ENCODE results near the gene MAP6. TPM values are rescaled to one million over a fixed set of nuclear protein-coding genes. Genes with fewer than 3 reads are reported as not detected.

MAP6 gene
- total and polyA plus RNA-seq, 9 of the 15 experiments (the other 6 are each of a cell fraction or from before 2014, with no cell fraction given), result not detected

DNA sequence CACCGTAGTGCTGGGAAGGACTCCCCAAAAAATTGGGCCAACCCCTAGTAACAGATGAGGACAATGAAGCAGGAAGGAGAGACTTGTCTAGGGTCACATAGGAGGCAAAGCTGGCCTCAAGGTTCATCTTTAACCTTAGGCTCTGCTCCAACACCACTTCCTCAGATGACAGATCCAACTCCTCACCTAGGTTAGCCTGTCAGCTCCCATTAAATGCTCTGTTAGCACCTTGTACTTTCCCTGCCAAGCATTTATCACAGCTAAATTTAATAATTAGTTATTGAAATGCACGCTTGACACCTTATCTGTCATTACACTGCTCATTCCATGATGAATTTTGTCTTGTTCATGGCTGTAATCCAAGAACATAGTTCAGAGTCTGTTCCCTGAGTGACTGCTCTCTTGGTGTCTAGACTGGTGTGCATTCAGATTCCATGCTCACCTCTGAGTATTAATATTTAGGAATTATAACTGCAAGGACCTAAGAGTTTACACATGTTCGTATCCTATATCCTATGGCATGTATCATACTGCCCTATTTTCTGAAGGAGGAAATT lies 18.6 kb downstream of the MAP6 start:
- no peak for ATAC-seq
- H4K20me1 ChIP-seq (replicated peaks; ENCODE audit: control insufficient read depth, insufficient read depth, low read length), result no peaks in the 10 kb centered on the region
- 0% methylated on average over 3 of the region's 3 CpGs for WGBS (ENCODE audit: insufficient coverage, low coverage, missing lambda C conversion rate)
- H3K4me3 ChIP-seq, result no peak overlapping the region
- intact Hi-C loops (cut with micrococcal nuclease) (no loop called here), in situ Hi-C loops (cut with MboI) (no loop called here)
- no peak overlapping the region for H2AFZ ChIP-seq (ENCODE audit: low read depth, low read length)
- H3K27ac ChIP-seq (ENCODE audit: extremely low read depth, low read depth, low read length), result no peak overlapping the region
- ChIA-PET POLR2A (interaction anchor here (0.7 to 1.1 kb wide), 6 partner anchors 9 to 89 kb away, joined by 3 to 4 read pairs (median 3); no protein-coding TSS in a partner anchor), CTCF (ENCODE audit: low intra/inter-chr PET ratio) (no interaction called here)
- H3K4me1 ChIP-seq (replicated peaks in 1 of 2; ENCODE audit: control insufficient read depth in 2 of 2, insufficient read depth in 2 of 2, low read length in 2 of 2), result no peaks in the 10 kb centered on the region
- no peak for DNase-seq (ENCODE audit: extremely low read depth in 1 of 4, low spot score in 3 of 4)
- peaks cover 13 to 18% of the 10 kb centered on the region in 2 experiments; a peak in 4 of 5 replicates for H3K27me3 ChIP-seq (ENCODE audit: control insufficient read depth in 2 of 2, insufficient read depth in 2 of 2, low read length in 2 of 2)
- no TSS peak for BruUV-seq (replicated peaks)
- H3K9me3 ChIP-seq (replicated peaks; ENCODE audit: control insufficient read depth, insufficient read depth, low read depth, low read length), result no peaks in the 10 kb centered on the region
- H3K79me2 ChIP-seq (ENCODE audit: control insufficient read depth, insufficient read depth, low read length), result no peaks in the 10 kb centered on the region
- H3K9me1 ChIP-seq (ENCODE audit: control insufficient read depth, insufficient read depth, low read length), result no peaks in the 10 kb centered on the region
- FAIRE-seq, result no peak
- no peaks in the 10 kb centered on the region for H3K36me3 ChIP-seq (ENCODE audit: control insufficient read depth, insufficient read depth, low read length)
- TF ChIP-seq MTA3 (IDR thresholded peaks at IDR 0.05; ENCODE audit: borderline replicate concordance) (no peak), NR3C1 (CRISPR knock-in tag; IDR thresholded peaks at IDR 0.05) (no peak), U2AF1 (optimal IDR thresholded peaks at IDR 0.05; ENCODE audit: low read depth, low read length) (no peak), NR2C2 (CRISPR knock-in tag; IDR thresholded peaks at IDR 0.05) (no peak), NR2C2 (tag; IDR thresholded peaks at IDR 0.05) (no peak), KLF1 (tag; IDR thresholded peaks at IDR 0.05) (no peak), SMAD1 (IDR thresholded peaks at IDR 0.05; ENCODE audit: low read depth, low read length, partially characterized antibody) (no peak)
- TF ChIP-seq, protein P1, sequence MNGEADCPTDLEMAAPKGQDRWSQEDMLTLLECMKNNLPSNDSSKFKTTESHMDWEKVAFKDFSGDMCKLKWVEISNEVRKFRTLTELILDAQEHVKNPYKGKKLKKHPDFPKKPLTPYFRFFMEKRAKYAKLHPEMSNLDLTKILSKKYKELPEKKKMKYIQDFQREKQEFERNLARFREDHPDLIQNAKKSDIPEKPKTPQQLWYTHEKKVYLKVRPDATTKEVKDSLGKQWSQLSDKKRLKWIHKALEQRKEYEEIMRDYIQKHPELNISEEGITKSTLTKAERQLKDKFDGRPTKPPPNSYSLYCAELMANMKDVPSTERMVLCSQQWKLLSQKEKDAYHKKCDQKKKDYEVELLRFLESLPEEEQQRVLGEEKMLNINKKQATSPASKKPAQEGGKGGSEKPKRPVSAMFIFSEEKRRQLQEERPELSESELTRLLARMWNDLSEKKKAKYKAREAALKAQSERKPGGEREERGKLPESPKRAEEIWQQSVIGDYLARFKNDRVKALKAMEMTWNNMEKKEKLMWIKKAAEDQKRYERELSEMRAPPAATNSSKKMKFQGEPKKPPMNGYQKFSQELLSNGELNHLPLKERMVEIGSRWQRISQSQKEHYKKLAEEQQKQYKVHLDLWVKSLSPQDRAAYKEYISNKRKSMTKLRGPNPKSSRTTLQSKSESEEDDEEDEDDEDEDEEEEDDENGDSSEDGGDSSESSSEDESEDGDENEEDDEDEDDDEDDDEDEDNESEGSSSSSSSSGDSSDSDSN (IDR thresholded peaks at IDR 0.05; ENCODE audit: borderline replicate concordance in 1 of 2, low read depth in 2 of 2, low read length in 2 of 2), result no peak
- H3K4me2 ChIP-seq (ENCODE audit: insufficient read depth, low read length), result no peak overlapping the region
- H3K9ac ChIP-seq (ENCODE audit: insufficient read depth in 1 of 2, low read depth in 2 of 2, low read length in 2 of 2), result no peak overlapping the region

All from K562 (cell line).